GM12878 (cell line): ENCODE results near the gene IARS2. TPM values are rescaled to one million over a fixed set of nuclear protein-coding genes. Genes with fewer than 3 reads are reported as not detected.

Experiments used
- ATAC-seq: fragments of 200-7000 bp; cut with Tn5 transposase; 3 replicates; pipeline ENCODE4 v1.9.1; 2020; ENCODE audit warnings: mild to moderate bottlenecking, moderate library complexity
- BruUV-seq: library from RNA; stranded (reverse); fragments of 400-500 nt; replicated peaks from 2 replicates; lab custom pipeline; 2021; lab: Mats Ljungman, UMichigan
- CTCF ChIA-PET: fragments of 300-600 bp; sonication (Branson Sonifier 250); formaldehyde crosslinking; extraction: SDS; loops from one replicate; lab custom pipeline; 2021; ENCODE audit warnings: inconsistent platforms; lab: Yijun Ruan, JAX
- POLR2A ChIA-PET: fragments of 350-600 bp; formaldehyde crosslinking; extraction: SDS; loops from one replicate; lab custom pipeline; 2021; ENCODE audit warnings: inconsistent platforms; lab: Charles Lee
- RAD21 ChIA-PET: fragments of 300-600 bp; sonication (Branson Sonifier 250); formaldehyde crosslinking; loops from one replicate; lab custom pipeline; 2023; ENCODE audit warnings: antibody characterized with exemption; ENCODE audit not compliant: unreplicated experiment; lab: Charles Lee
- SMC1A ChIA-PET: fragments of 300-600 bp; sonication (Branson Sonifier 250); formaldehyde crosslinking; loops from one replicate; lab custom pipeline; 2023; ENCODE audit not compliant: unreplicated experiment, uncharacterized antibody; lab: Charles Lee
- DNase-seq: peaks from one replicate; pipeline ENCODE4 v3.0.0-alpha.2; 2011; ENCODE audit warnings: low read depth, low spot score
- FAIRE-seq: peaks from 3 replicates; lab custom pipeline; 2011; peaks lifted over from hg19 to GRCh38; lab: Jason Lieb, UNC
- H2AFZ ChIP-seq: 2 replicates; pipeline ENCODE4 v1.6.0; 2011; ENCODE audit warnings: low read depth, low read length, control low read depth; ENCODE audit not compliant: control insufficient read depth
- H3K27ac ChIP-seq: 2 replicates; pipeline ENCODE4 v1.5.1; 2011; ENCODE audit warnings: control low read depth; ENCODE audit not compliant: control insufficient read depth, insufficient read depth
- H3K27me3 ChIP-seq, 2 experiments: replicated peaks in 1 of 2; 2 replicates each; pipeline versions ENCODE4 v1.6.0 to v1.6.1; 2011; ENCODE audit warnings: low read length in 1 of 2; ENCODE audit not compliant: control insufficient read depth in 2 of 2, insufficient read depth in 2 of 2
- H3K36me3 ChIP-seq, 2 experiments: 2 replicates each; pipeline ENCODE4 v1.5.1; 2011; ENCODE audit warnings: low read length in 1 of 2; ENCODE audit not compliant: control insufficient read depth in 2 of 2, insufficient read depth in 2 of 2
- H3K4me1 ChIP-seq: 2 replicates; pipeline ENCODE4 v1.6.1; 2011; ENCODE audit warnings: mild to moderate bottlenecking, low read length, moderate library complexity, mixed read lengths; ENCODE audit not compliant: control insufficient read depth, insufficient read depth
- H3K4me2 ChIP-seq: 2 replicates; pipeline ENCODE4 v1.6.0; 2011; ENCODE audit warnings: control low read depth; ENCODE audit not compliant: control insufficient read depth, insufficient read depth
- H3K4me3 ChIP-seq: fragments of 200-600 bp; sonication (generic); 2 replicates; pipeline ENCODE4 v1.5.1; 2016
- H3K79me2 ChIP-seq: 2 replicates; pipeline ENCODE4 v1.6.0; 2011; ENCODE audit warnings: low read length; ENCODE audit not compliant: control insufficient read depth, insufficient read depth
- H3K9ac ChIP-seq: 2 replicates; pipeline ENCODE4 v1.8.0; 2011; ENCODE audit warnings: low read length, control low read depth, mixed read lengths; ENCODE audit not compliant: control insufficient read depth, insufficient read depth
- H3K9me3 ChIP-seq: replicated peaks from 3 replicates; pipeline ENCODE4 v1.5.1; 2011; ENCODE audit warnings: mild to moderate bottlenecking, low read length; ENCODE audit not compliant: control insufficient read depth, insufficient read depth
- H4K20me1 ChIP-seq: 2 replicates; pipeline ENCODE4 v1.6.0; 2011; ENCODE audit not compliant: control insufficient read depth, insufficient read depth
- ASH2L ChIP-seq: fragments of 300-600, 200-600 bp; sonication (generic); IDR thresholded peaks from 2 replicates; pipeline ENCODE4 v1.6.1; 2017; ENCODE audit warnings: low read depth, mild to moderate bottlenecking, borderline replicate concordance
- CBFB ChIP-seq: IDR thresholded peaks from 2 replicates; pipeline ENCODE4 v1.6.1; 2016; ENCODE audit warnings: antibody characterized with exemption, low read depth
- E2F4 ChIP-seq: IDR thresholded peaks from 2 replicates; pipeline ENCODE4 v1.6.1; 2012; ENCODE audit warnings: low read depth, low read length, improper control_type of control experiment
- IRF3 ChIP-seq: fragments of 450-650 bp; IDR thresholded peaks from 2 replicates; pipeline ENCODE4 v1.6.1; 2014; ENCODE audit warnings: mild to moderate bottlenecking
- MXI1 ChIP-seq: fragments of 150-350 bp; IDR thresholded peaks from 2 replicates; pipeline ENCODE4 v1.6.1; 2011; ENCODE audit warnings: low read depth, mild to moderate bottlenecking, inconsistent platforms, low read length, improper control_type of control experiment
- TBL1XR1 ChIP-seq: IDR thresholded peaks from 2 replicates; pipeline ENCODE4 v1.6.1; 2012; ENCODE audit warnings: low read depth, low read length, improper control_type of control experiment
- WGBS: methylation state at CpG from one replicate; pipeline ENCODE4 v1.1.6; 2016; ENCODE audit warnings: low lambda C conversion rate; ENCODE audit not compliant: insufficient replicate concordance, insufficient coverage; ENCODE audit errors: missing lambda C conversion rate; 5-methylcytosine and 5-hydroxymethylcytosine counted together
- in situ Hi-C: fragments of 300-500 bp; cut with MboI; formaldehyde crosslinking; loops from 9 replicates; pipeline ENCODE4 v1.14.3; 2018; ENCODE audit warnings: mixed read lengths
- intact Hi-C: fragments of 100-400 bp; cut with micrococcal nuclease; formaldehyde crosslinking; loops from one replicate; pipeline ENCODE4 v1.14.2; 2022; ENCODE audit not compliant: unreplicated experiment
- polyA plus RNA-seq, 11 experiments: library from polyadenylated mRNA; depleted of rRNA in 4 of 11; unstranded in 6 of 11; stranded (reverse) in 5 of 11; fragments of >200 nt; fragmentation: Nextera tagmentation in 4 of 11; fragmentation: Illumina TruSeq in 1 of 11; extraction: Ambion mirVana in 4 of 11; extraction: Trizol in 1 of 11; gene quantifications; 1 replicate in 1 of 11; 2 replicates in 10 of 11; pipeline versions ENCODE4 v1.2.1 to v1.2.3, GENCODE V29; 2011 to 2016; ENCODE audit warnings: inconsistent platforms in 2 of 11, missing spikeins in 2 of 11, low read depth in 1 of 11
- total RNA-seq, 4 experiments: library from RNA; depleted of rRNA in 3 of 4; stranded (reverse); fragments of >200 nt in 3 of 4; fragmentation: Illumina TruSeq in 1 of 4; extraction: Trizol in 1 of 4; gene quantifications; 2 replicates each; pipeline versions ENCODE4 v1.2.1 to v1.2.3, GENCODE V29; 2013 to 2021

IARS2 gene
- total and polyA plus RNA-seq, 10 of the 15 experiments (the other 5 are each of a cell fraction or from before 2014, with no cell fraction given): 23.7 to 100 (median 66.8) TPM

GRCh38 chr1:220164116-220164515 lies 70.2 kb downstream of the IARS2 start:
- ATAC-seq: no peak
- TF ChIP-seq ASH2L: no peak
- no peak for TF ChIP-seq IRF3
- no peak for TF ChIP-seq MXI1
- no peak for TF ChIP-seq CBFB
- no peak for TF ChIP-seq E2F4
- no peak for TF ChIP-seq TBL1XR1
- TF ChIP-seq, all 136 proteins: peak for 0
- H2AFZ ChIP-seq: no peak overlapping the region
- H4K20me1 ChIP-seq: no peaks in the 10 kb centered on the region
- 100% methylated on average over 1 of the region's 1 CpG for WGBS
- RAD21 ChIA-PET: interaction anchor here (0.7 kb wide), 1 partner anchor 167 kb away, joined by 3 read pairs; no protein-coding TSS in a partner anchor
- H3K4me2 ChIP-seq: no peak overlapping the region
- in situ Hi-C loops (no loop called here), intact Hi-C loops (no loop called here)
- BruUV-seq: no TSS peak
- H3K79me2 ChIP-seq: no peaks in the 10 kb centered on the region
- H3K27ac ChIP-seq: no peak overlapping the region
- peaks cover 3 to 19% of the 10 kb centered on the region in 2 experiments; a peak in 3 of 4 replicates for H3K36me3 ChIP-seq
- POLR2A ChIA-PET: no interaction called here
- H3K9me3 ChIP-seq: no peaks in the 10 kb centered on the region
- H3K9ac ChIP-seq: no peak overlapping the region
- CTCF ChIA-PET: interaction anchor here (0.6 to 0.8 kb wide), 2 partner anchors 23 to 140 kb away, joined by 3 read pairs; no protein-coding TSS in a partner anchor
- no peaks in the 10 kb centered on the region for H3K27me3 ChIP-seq
- H3K4me1 ChIP-seq: no peaks in the 10 kb centered on the region
- no peak for FAIRE-seq
- DNase-seq: no peak
- no peak overlapping the region for H3K4me3 ChIP-seq
- SMC1A ChIA-PET: interaction anchor here (1.3 kb wide), 1 partner anchor 58 kb away, joined by 3 read pairs; no protein-coding TSS in a partner anchor
